Measurements from ENCODE around the gene CD244.

The CD244 gene

DNA sequence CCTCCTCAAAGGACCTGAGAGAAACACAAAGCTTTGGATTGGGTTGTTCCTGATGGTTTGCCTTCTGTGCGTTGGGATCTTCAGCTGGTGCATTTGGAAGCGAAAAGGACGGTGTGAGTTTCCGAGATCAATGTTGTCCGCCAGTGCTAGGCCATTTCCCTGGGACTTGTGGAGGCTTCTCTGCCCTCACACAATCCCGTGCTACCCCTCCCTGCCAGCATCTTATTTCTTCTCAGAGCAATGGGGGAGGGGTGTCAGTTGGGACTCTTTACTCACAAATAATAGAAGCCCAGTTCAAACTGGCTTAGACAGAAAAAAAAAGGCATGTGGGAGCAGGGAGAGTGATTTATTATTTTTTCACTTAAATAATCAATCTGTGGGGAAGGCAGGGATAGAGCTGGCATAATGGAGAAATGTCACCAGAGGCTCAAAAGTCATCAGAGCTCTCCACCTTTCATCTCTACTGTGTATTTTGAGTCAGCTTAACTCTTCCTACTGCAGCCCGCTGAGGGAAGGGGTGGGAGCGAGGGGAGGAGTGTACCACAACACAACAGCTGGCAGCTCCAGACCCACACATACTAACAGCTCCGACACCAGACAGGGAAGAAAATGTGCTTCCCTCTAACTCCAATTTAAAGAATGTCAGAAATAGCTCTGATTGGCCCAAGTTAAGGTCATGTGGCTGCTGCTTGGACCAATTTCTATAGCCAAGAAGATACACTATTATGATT is 44.3 kb downstream of the CD244 start:
- in situ Hi-C loops (cut with MboI; ENCODE audit: low sequenced_read_pairs) = no loop called here

- in situ Hi-C loops (cut with MboI; ENCODE audit: low sequenced_read_pairs) = no loop called here
Measured at GRCh38 chr1:160814856-160815255, 47.8 kb downstream of the CD244 start.

- in situ Hi-C loops (cut with MboI; ENCODE audit: low sequenced_read_pairs) = no loop called here
Measured at GRCh38 chr1:160814316-160814715, 48.4 kb downstream of the CD244 start.

DNA sequence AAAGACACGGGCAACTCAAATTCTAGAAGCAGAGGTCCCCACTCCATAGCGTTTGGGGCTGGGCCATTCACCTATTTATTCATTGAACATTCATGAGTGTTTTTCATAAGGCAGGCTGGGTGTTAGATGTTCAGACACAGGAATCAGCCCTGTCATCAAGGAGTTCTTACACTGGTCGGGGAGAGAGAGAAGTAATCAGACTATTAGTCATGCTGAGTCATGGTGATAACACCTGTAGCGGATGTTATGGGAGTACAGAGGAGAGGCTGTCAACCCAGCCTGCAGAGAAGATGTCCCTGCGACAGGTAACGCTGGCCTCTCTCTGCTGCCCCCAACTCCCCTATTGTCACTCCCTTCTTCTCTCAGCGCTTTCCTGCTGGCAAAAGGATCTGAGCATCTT is 49.5 kb downstream of the CD244 start:
- in situ Hi-C loops (cut with MboI; ENCODE audit: low sequenced_read_pairs) = no loop called here

- in situ Hi-C loops (cut with MboI; ENCODE audit: low sequenced_read_pairs) = no loop called here
Measured at GRCh38 chr1:160811147-160811546, 51.5 kb downstream of the CD244 start.

GRCh38 chr1:160810486-160810885 is 52.2 kb downstream of the CD244 start:
- in situ Hi-C loops (cut with MboI; ENCODE audit: low sequenced_read_pairs) = no loop called here

GRCh38 chr1:160808289-160808688 is 54.4 kb downstream of the CD244 start:
- in situ Hi-C loops (cut with MboI; ENCODE audit: low sequenced_read_pairs) = no loop called here

DNA sequence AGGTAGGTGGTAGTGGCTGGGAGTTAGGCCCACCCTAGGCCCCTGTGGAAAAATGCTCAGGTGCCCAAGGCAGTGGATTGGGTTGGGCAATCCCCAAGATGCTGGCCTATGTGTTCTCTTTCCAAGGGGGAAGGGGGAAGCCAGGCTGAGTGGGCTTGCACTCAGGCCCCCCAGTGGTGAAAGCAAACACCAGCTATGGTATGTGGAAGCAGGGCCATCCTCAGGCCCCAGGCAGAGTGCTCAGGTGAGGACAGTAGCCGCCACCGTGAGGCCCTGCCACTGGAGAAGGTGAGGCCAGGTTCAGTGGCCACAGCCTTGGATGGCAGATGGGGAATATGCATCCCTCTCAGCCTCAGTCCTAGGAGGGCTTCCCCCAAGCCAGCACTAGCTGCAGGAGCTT is 54.9 kb downstream of the CD244 start:
- in situ Hi-C loops (cut with MboI; ENCODE audit: low sequenced_read_pairs) = no loop called here

- in situ Hi-C loops (cut with MboI; ENCODE audit: low sequenced_read_pairs) = no loop called here
Measured at GRCh38 chr1:160807247-160807646, 55.4 kb downstream of the CD244 start.

DNA sequence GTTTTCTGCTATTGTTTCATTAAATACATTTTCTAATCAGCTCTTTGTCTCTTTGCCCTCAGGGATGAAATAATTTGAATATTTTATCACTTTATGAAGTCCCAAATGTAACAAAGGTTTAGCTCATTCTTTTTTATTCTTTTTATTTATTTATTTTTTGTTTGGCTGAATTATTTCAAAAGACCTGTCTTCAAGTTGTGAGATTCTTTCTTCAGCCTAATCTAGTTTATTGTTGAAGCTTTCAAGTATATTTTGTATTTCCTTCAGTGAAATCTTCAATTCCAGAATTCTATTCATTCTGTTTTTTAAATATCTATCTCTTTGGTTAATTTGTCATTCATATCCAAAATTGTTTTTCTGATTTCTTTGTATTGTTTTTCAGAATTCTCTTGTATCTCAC is 55.9 kb downstream of the CD244 start:
- in situ Hi-C loops (cut with MboI; ENCODE audit: low sequenced_read_pairs) = no loop called here

- in situ Hi-C loops (cut with MboI; ENCODE audit: low sequenced_read_pairs) = no loop called here
Measured at GRCh38 chr1:160806109-160806665, 56.5 kb downstream of the CD244 start.

- in situ Hi-C loops (cut with MboI; ENCODE audit: low sequenced_read_pairs) = no loop called here
Measured at GRCh38 chr1:160801836-160802580, 60.7 kb downstream of the CD244 start.

GRCh38 chr1:160800645-160801408 is 61.9 kb downstream of the CD244 start:
- in situ Hi-C loops (cut with MboI; ENCODE audit: low sequenced_read_pairs) = no loop called here

GRCh38 chr1:160800142-160800541 is 62.5 kb downstream of the CD244 start:
- in situ Hi-C loops (cut with MboI; ENCODE audit: low sequenced_read_pairs) = no loop called here

DNA sequence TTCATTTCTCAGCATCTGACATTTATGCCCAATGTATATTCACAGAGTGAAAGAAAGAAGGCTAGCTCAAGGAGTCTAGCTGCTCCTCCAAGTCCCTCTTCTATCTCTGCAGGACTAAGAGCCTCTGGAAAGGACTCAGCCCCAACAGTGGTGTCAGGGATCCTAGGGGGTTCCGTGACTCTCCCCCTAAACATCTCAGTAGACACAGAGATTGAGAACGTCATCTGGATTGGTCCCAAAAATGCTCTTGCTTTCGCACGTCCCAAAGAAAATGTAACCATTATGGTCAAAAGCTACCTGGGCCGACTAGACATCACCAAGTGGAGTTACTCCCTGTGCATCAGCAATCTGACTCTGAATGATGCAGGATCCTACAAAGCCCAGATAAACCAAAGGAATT is 63.0 kb downstream of the CD244 start:
- in situ Hi-C loops (cut with MboI; ENCODE audit: low sequenced_read_pairs) = no loop called here

GRCh38 chr1:160798439-160798838 is 64.2 kb downstream of the CD244 start:
- in situ Hi-C loops (cut with MboI; ENCODE audit: low sequenced_read_pairs) = no loop called here

DNA sequence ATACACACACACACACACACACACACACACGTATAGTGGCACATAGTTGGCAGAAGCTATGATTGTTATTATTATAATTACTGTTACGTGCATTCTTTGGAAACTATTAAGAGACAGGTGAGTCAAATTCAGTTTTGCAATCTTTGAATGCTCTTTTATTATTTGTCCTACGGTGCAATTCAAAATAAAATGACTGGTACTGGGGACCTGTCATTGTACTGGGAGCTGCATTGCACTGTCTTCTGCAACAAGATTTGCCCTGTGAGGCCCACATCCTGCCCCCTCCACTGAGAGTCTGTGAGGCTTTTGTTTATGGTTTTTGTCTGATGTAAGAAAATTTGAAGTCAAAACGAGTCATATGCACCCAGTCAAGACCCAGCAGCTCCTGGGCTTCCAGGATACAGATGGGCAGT is 64.8 kb downstream of the CD244 start:
- in situ Hi-C loops (cut with MboI; ENCODE audit: low sequenced_read_pairs) = no loop called here

GRCh38 chr1:160797271-160797709 is 65.4 kb downstream of the CD244 start:
- in situ Hi-C loops (cut with MboI; ENCODE audit: low sequenced_read_pairs) = no loop called here

DNA sequence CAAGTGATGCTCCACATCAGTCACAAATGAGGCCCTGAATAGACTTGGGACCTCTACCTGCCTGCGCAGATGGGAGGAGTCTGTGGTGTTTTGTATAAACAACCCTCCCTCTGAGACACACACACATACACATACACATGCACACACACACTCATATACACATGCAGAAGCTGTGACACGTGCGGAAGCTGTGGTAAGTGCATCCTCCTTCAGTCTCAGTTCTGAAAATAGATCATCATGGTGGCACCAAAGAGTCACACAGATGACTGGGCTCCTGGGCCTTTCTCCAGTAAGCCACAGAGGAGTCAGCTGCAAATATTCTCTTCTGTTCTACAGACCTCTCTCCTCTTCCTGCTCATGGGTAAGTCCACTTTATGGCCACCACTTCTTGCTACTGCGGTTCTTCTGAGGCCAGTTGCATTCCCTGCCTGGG is 66.7 kb downstream of the CD244 start, which contains the start of gene LY9:
Gene LY9 (plus strand): TSS at position 224 of the 433 bp plus-strand sequence. CDS start 14 bp downstream, at position 238.
- in situ Hi-C loops (cut with MboI; ENCODE audit: low sequenced_read_pairs) = no loop called here

DNA sequence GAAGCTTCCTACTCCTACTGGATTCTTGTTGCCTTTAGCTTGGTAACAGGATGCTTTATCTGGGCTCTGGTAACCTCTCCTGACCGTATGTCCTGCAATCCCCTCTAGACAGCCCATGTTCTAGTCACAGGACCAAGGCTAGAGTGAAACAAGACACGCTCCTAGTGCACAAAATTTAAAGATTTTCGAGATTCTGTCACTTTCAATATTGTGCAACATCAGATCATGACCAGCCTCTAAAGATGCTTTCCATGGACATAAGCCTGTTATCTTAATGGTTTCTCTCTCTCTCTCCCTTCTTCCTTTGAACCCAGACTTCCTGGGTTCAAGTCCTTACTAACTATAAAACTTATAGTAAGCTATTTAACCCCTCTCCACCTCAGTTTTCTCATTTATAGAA is 68.3 kb downstream of the CD244 start:
- in situ Hi-C loops (cut with MboI; ENCODE audit: low sequenced_read_pairs) = no loop called here
